WTC11 (cell line): ENCODE data around the gene MINDY1. TPM values are rescaled to one million over a fixed set of nuclear protein-coding genes. Genes with fewer than 3 reads are reported as not detected.

Experiments
- ATAC-seq: fragments of 200-7000 bp; cut with Tn5 transposase; 2 replicates; pipeline ENCODE4 v1.10.0; 2021; ENCODE audit warnings: mild to moderate bottlenecking, moderate library complexity
- CTCF ChIA-PET: fragments of 300-600 bp; sonication (Branson Sonifier 250); formaldehyde crosslinking; loops from one replicate; lab custom pipeline; 2021; ENCODE audit warnings: antibody characterized with exemption; lab: Charles Lee
- POLR2A ChIA-PET: fragments of 350-600 bp; sonication (Branson Sonifier 250); formaldehyde crosslinking; loops from one replicate; lab custom pipeline; 2021; ENCODE audit warnings: antibody characterized with exemption; lab: Charles Lee
- DNase-seq: peaks from one replicate; pipeline ENCODE4 v3.0.0; 2021; ENCODE audit warnings: low spot score
- H3K27ac Mint-ChIP-seq: 2 replicates; pipeline ENCODE4 v1.8.0; 2021; ENCODE audit warnings: mixed read lengths
- H3K27me3 Mint-ChIP-seq: 2 replicates; pipeline ENCODE4 v1.8.0; 2021; ENCODE audit warnings: low read depth, mild to moderate bottlenecking, moderate library complexity, mixed read lengths
- H3K36me3 Mint-ChIP-seq: 2 replicates; pipeline ENCODE4 v1.8.0; 2021; ENCODE audit warnings: mixed read lengths
- H3K4me1 Mint-ChIP-seq: 2 replicates; pipeline ENCODE4 v1.8.0; 2022; ENCODE audit warnings: mixed read lengths
- H3K4me3 Mint-ChIP-seq: 2 replicates; pipeline ENCODE4 v1.8.0; 2021; ENCODE audit warnings: mild to moderate bottlenecking, moderate library complexity, mixed read lengths
- H3K9me3 Mint-ChIP-seq: 2 replicates; pipeline ENCODE4 v1.8.0; 2021; ENCODE audit warnings: mixed read lengths
- CBFB ChIP-seq: sonication (generic); formaldehyde crosslinking; IDR thresholded peaks from 2 replicates; pipeline ENCODE4 v1.8.1; 2022; ENCODE audit warnings: mild to moderate bottlenecking, low read depth, missing genetic modification reagents
- ESRRA ChIP-seq: sonication (generic); formaldehyde crosslinking; IDR thresholded peaks from 2 replicates; pipeline ENCODE4 v1.8.1; 2022; ENCODE audit warnings: mild to moderate bottlenecking, missing genetic modification reagents, borderline replicate concordance
- FOXP1 ChIP-seq: sonication (generic); formaldehyde crosslinking; IDR thresholded peaks from 2 replicates; pipeline ENCODE4 v1.8.0; 2022; ENCODE audit warnings: missing genetic modification reagents, mild to moderate bottlenecking, moderate library complexity, borderline replicate concordance
- GTF2I ChIP-seq: fragments of 250-450 bp; sonication (Bioruptor Pico); conservative IDR thresholded peaks from 2 replicates; pipeline ENCODE4 v1.4.0; 2021; ENCODE audit warnings: mild to moderate bottlenecking
- IRF2 ChIP-seq: sonication (generic); formaldehyde crosslinking; IDR thresholded peaks from 2 replicates; pipeline ENCODE4 v1.8.0; 2022; ENCODE audit warnings: low read depth, missing genetic modification reagents, borderline replicate concordance
- NFE2L1 ChIP-seq: sonication (generic); formaldehyde crosslinking; IDR thresholded peaks from 2 replicates; pipeline ENCODE4 v1.8.1; 2023; ENCODE audit warnings: missing genetic modification reagents
- RORB ChIP-seq: fragments of 250-450 bp; sonication (Bioruptor Pico); IDR thresholded peaks from 2 replicates; pipeline ENCODE4 v1.9.0; 2021; ENCODE audit warnings: mild to moderate bottlenecking
- SOX15 ChIP-seq: fragments of 250-450 bp; sonication (Bioruptor Pico); IDR thresholded peaks from 2 replicates; pipeline ENCODE4 v1.9.0; 2021; ENCODE audit warnings: mild to moderate bottlenecking
- ZNF138 ChIP-seq: sonication (generic); formaldehyde crosslinking; conservative IDR thresholded peaks from 2 replicates; pipeline ENCODE4 v1.8.1; 2022; ENCODE audit warnings: mild to moderate bottlenecking, moderate library complexity, missing genetic modification reagents
- ZNF317 ChIP-seq: sonication (generic); formaldehyde crosslinking; IDR thresholded peaks from 2 replicates; pipeline ENCODE4 v1.8.1; 2023; ENCODE audit warnings: low read depth, mild to moderate bottlenecking, moderate library complexity, missing genetic modification reagents, borderline replicate concordance
- ZNF416 ChIP-seq: fragments of 250-450 bp; sonication (Bioruptor Pico); IDR thresholded peaks from 2 replicates; pipeline ENCODE4 v1.9.0; 2021; ENCODE audit warnings: mild to moderate bottlenecking, inconsistent platforms
- ZNF671 ChIP-seq: fragments of 250-450 bp; sonication (Bioruptor Pico); IDR thresholded peaks from 2 replicates; pipeline ENCODE4 v1.8.0; 2021; ENCODE audit warnings: mild to moderate bottlenecking
- total RNA-seq: library from RNA; stranded (reverse); gene quantifications from 3 replicates; pipeline ENCODE4 v1.2.3, GENCODE V29; 2021
- TF ChIP-seq, protein P1 (sequence below): sonication (generic); formaldehyde crosslinking; IDR thresholded peaks from 2 replicates; pipeline ENCODE4 v1.8.0; 2022; ENCODE audit warnings: missing genetic modification reagents
- TF ChIP-seq, protein P2 (sequence below): fragments of 200-600 bp; IDR thresholded peaks from 2 replicates; pipeline ENCODE4 v1.8.0; 2022; ENCODE audit warnings: antibody characterized with exemption
- TF ChIP-seq, protein P3 (sequence below): sonication (generic); formaldehyde crosslinking; IDR thresholded peaks from 2 replicates; pipeline ENCODE4 v1.8.0; 2023; ENCODE audit warnings: mild to moderate bottlenecking, missing genetic modification reagents
- TF ChIP-seq, protein P4 (sequence below): sonication (generic); formaldehyde crosslinking; IDR thresholded peaks from 2 replicates; pipeline ENCODE4 v1.8.1; 2022; ENCODE audit warnings: missing genetic modification reagents, borderline replicate concordance
- TF ChIP-seq, protein P5 (sequence below): sonication (generic); formaldehyde crosslinking; IDR thresholded peaks from 2 replicates; pipeline ENCODE4 v1.8.1; 2023; ENCODE audit warnings: mild to moderate bottlenecking, missing genetic modification reagents
- TF ChIP-seq, protein P6 (sequence below): sonication (generic); formaldehyde crosslinking; IDR thresholded peaks from 2 replicates; pipeline ENCODE4 v1.8.0; 2023; ENCODE audit warnings: missing genetic modification reagents

The MINDY1 gene
- total RNA-seq, 1 experiment from 2014 or later: 10.1 TPM

DNA sequence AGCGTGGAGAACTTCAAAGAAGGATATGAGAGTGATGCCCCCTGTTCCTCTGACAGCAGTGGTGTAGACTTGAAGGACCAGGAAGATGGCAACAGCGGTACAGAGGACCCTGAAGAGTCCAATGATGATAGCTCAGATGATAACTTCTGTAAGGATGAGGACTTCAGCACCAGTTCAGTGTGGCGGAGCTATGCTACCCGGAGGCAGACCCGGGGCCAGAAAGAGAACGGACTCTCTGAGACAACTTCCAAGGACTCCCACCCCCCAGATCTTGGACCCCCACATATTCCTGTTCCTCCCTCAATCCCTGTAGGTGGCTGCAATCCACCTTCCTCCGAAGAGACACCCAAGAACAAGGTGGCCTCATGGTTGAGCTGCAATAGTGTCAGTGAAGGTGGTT is 46.1 kb downstream of the MINDY1 start (continued):
- TF ChIP-seq, protein P1, sequence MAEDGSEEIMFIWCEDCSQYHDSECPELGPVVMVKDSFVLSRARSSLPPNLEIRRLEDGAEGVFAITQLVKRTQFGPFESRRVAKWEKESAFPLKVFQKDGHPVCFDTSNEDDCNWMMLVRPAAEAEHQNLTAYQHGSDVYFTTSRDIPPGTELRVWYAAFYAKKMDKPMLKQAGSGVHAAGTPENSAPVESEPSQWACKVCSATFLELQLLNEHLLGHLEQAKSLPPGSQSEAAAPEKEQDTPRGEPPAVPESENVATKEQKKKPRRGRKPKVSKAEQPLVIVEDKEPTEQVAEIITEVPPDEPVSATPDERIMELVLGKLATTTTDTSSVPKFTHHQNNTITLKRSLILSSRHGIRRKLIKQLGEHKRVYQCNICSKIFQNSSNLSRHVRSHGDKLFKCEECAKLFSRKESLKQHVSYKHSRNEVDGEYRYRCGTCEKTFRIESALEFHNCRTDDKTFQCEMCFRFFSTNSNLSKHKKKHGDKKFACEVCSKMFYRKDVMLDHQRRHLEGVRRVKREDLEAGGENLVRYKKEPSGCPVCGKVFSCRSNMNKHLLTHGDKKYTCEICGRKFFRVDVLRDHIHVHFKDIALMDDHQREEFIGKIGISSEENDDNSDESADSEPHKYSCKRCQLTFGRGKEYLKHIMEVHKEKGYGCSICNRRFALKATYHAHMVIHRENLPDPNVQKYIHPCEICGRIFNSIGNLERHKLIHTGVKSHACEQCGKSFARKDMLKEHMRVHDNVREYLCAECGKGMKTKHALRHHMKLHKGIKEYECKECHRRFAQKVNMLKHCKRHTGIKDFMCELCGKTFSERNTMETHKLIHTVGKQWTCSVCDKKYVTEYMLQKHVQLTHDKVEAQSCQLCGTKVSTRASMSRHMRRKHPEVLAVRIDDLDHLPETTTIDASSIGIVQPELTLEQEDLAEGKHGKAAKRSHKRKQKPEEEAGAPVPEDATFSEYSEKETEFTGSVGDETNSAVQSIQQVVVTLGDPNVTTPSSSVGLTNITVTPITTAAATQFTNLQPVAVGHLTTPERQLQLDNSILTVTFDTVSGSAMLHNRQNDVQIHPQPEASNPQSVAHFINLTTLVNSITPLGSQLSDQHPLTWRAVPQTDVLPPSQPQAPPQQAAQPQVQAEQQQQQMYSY (CRISPR knock-in tag): no peak
- TF ChIP-seq, protein P2, sequence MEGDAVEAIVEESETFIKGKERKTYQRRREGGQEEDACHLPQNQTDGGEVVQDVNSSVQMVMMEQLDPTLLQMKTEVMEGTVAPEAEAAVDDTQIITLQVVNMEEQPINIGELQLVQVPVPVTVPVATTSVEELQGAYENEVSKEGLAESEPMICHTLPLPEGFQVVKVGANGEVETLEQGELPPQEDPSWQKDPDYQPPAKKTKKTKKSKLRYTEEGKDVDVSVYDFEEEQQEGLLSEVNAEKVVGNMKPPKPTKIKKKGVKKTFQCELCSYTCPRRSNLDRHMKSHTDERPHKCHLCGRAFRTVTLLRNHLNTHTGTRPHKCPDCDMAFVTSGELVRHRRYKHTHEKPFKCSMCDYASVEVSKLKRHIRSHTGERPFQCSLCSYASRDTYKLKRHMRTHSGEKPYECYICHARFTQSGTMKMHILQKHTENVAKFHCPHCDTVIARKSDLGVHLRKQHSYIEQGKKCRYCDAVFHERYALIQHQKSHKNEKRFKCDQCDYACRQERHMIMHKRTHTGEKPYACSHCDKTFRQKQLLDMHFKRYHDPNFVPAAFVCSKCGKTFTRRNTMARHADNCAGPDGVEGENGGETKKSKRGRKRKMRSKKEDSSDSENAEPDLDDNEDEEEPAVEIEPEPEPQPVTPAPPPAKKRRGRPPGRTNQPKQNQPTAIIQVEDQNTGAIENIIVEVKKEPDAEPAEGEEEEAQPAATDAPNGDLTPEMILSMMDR: no peak
- TF ChIP-seq ZNF671 (CRISPR knock-in tag): no peak
- no peak for TF ChIP-seq SOX15
- TF ChIP-seq, protein P3, sequence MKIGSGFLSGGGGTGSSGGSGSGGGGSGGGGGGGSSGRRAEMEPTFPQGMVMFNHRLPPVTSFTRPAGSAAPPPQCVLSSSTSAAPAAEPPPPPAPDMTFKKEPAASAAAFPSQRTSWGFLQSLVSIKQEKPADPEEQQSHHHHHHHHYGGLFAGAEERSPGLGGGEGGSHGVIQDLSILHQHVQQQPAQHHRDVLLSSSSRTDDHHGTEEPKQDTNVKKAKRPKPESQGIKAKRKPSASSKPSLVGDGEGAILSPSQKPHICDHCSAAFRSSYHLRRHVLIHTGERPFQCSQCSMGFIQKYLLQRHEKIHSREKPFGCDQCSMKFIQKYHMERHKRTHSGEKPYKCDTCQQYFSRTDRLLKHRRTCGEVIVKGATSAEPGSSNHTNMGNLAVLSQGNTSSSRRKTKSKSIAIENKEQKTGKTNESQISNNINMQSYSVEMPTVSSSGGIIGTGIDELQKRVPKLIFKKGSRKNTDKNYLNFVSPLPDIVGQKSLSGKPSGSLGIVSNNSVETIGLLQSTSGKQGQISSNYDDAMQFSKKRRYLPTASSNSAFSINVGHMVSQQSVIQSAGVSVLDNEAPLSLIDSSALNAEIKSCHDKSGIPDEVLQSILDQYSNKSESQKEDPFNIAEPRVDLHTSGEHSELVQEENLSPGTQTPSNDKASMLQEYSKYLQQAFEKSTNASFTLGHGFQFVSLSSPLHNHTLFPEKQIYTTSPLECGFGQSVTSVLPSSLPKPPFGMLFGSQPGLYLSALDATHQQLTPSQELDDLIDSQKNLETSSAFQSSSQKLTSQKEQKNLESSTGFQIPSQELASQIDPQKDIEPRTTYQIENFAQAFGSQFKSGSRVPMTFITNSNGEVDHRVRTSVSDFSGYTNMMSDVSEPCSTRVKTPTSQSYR (CRISPR knock-in tag): no peak
- no peak for TF ChIP-seq ESRRA (CRISPR knock-in tag)
- no peak for TF ChIP-seq NFE2L1

DNA sequence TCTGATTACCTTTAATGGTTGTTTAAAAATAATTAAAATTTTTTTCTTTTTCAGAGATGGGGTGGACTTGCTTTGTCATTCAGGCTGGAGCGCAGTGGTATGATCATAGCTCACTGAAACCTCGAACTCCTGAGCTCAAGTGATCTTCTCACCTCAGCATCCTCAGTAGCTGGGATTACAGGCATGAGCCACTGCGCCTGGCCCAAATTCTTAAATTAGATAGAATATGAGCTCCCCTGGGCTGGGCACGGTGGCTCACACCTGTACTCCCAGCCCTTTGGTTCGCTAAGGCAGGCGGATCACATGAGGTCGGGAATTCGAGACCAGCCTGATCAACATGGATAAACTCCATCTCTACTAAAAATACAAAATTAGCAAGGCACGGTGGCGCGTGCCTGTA is 49.0 kb downstream of the MINDY1 start:
- H3K27me3 Mint-ChIP-seq: no peaks in the 10 kb centered on the region
- ChIA-PET POLR2A (interaction anchor here (0.6 kb wide), 1 partner anchor 1026 kb away, joined by 3 read pairs; no protein-coding TSS in a partner anchor), CTCF (interaction anchor here (1.7 to 2.1 kb wide), 2 partner anchors 36 to 38 kb away, joined by 4 to 5 read pairs; no protein-coding TSS in a partner anchor)
- no peaks in the 10 kb centered on the region for H3K4me1 Mint-ChIP-seq
- H3K9me3 Mint-ChIP-seq: no peaks in the 10 kb centered on the region
- DNase-seq: no peak
- no peak overlapping the region for H3K4me3 Mint-ChIP-seq
- no peak for ATAC-seq
- H3K36me3 Mint-ChIP-seq: peaks cover 70% of the 10 kb centered on the region
- no peak overlapping the region for H3K27ac Mint-ChIP-seq
- TF ChIP-seq NFE2L1 (no peak), RORB (CRISPR knock-in tag) (no peak), IRF2 (CRISPR knock-in tag) (no peak), ZNF416 (no peak), ZNF317 (no peak), FOXP1 (CRISPR knock-in tag) (no peak), GTF2I (CRISPR knock-in tag) (no peak), ZNF138 (no peak), SOX15 (no peak), CBFB (CRISPR knock-in tag) (no peak)
- TF ChIP-seq, protein P1 (CRISPR knock-in tag): no peak
- TF ChIP-seq, protein P4, sequence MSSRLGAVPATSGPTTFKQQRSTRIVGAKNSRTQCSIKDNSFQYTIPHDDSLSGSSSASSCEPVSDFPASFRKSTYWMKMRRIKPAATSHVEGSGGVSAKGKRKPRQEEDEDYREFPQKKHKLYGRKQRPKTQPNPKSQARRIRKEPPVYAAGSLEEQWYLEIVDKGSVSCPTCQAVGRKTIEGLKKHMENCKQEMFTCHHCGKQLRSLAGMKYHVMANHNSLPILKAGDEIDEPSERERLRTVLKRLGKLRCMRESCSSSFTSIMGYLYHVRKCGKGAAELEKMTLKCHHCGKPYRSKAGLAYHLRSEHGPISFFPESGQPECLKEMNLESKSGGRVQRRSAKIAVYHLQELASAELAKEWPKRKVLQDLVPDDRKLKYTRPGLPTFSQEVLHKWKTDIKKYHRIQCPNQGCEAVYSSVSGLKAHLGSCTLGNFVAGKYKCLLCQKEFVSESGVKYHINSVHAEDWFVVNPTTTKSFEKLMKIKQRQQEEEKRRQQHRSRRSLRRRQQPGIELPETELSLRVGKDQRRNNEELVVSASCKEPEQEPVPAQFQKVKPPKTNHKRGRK (CRISPR knock-in tag): no peak
- TF ChIP-seq, protein P5, sequence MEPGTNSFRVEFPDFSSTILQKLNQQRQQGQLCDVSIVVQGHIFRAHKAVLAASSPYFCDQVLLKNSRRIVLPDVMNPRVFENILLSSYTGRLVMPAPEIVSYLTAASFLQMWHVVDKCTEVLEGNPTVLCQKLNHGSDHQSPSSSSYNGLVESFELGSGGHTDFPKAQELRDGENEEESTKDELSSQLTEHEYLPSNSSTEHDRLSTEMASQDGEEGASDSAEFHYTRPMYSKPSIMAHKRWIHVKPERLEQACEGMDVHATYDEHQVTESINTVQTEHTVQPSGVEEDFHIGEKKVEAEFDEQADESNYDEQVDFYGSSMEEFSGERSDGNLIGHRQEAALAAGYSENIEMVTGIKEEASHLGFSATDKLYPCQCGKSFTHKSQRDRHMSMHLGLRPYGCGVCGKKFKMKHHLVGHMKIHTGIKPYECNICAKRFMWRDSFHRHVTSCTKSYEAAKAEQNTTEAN (CRISPR knock-in tag): no peak
- TF ChIP-seq, protein P6, sequence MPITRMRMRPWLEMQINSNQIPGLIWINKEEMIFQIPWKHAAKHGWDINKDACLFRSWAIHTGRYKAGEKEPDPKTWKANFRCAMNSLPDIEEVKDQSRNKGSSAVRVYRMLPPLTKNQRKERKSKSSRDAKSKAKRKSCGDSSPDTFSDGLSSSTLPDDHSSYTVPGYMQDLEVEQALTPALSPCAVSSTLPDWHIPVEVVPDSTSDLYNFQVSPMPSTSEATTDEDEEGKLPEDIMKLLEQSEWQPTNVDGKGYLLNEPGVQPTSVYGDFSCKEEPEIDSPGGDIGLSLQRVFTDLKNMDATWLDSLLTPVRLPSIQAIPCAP: no peak
